H1 (cell line): ENCODE results near the gene C11orf58.

ENCODE experiments used
- CBX8 ChIP-seq: fragments of 300-800, 300-1000 bp; sonication (generic); IDR thresholded peaks from 2 replicates; pipeline ENCODE4 v1.7.1; 2016; ENCODE audit warnings: low read depth, low read length, borderline replicate concordance
- CEBPB ChIP-seq: IDR thresholded peaks from 2 replicates; pipeline ENCODE4 v1.6.1; 2012; ENCODE audit warnings: low read depth, low read length
- CTCF ChIP-seq, 3 experiments: IDR thresholded peaks; 1 replicate in 2 of 3; 2 replicates in 1 of 3; pipeline versions ENCODE4 v1.5.1 to v1.6.1; 2011; ENCODE audit warnings: low read length in 3 of 3, mild to moderate bottlenecking in 3 of 3, inconsistent platforms in 2 of 3, low read depth in 1 of 3, moderate library complexity in 1 of 3; ENCODE audit not compliant: insufficient read depth in 1 of 3; ENCODE audit errors: control extremely low read depth in 1 of 3
- EGR1 ChIP-seq: IDR thresholded peaks from 2 replicates; pipeline ENCODE4 v1.6.1; 2011; ENCODE audit warnings: low read depth, low read length, borderline replicate concordance
- EP300 ChIP-seq, 2 experiments: IDR thresholded peaks; 1 replicate in 1 of 2; 2 replicates in 1 of 2; pipeline ENCODE4 v1.6.1; 2011 to 2012; ENCODE audit warnings: low read depth in 2 of 2, low read length in 2 of 2, mild to moderate bottlenecking in 2 of 2, borderline replicate concordance in 1 of 2, inconsistent platforms in 1 of 2, moderate library complexity in 1 of 2
- KDM1A ChIP-seq: fragments of 200-600, 300-600 bp; sonication (generic); IDR thresholded peaks from 2 replicates; pipeline ENCODE4 v1.7.1; 2016; ENCODE audit warnings: mild to moderate bottlenecking, low read length, borderline replicate concordance
- PHF8 ChIP-seq: fragments of 200-600 bp; sonication (generic); conservative IDR thresholded peaks from 2 replicates; pipeline ENCODE4 v1.7.1; 2012; ENCODE audit warnings: low read depth, mild to moderate bottlenecking, inconsistent platforms, low read length, moderate library complexity
- POLR2A ChIP-seq, 2 experiments: IDR thresholded peaks; 1 replicate in 1 of 2; 2 replicates in 1 of 2; pipeline ENCODE4 v1.6.1; 2011; ENCODE audit warnings: low read depth in 2 of 2, low read length in 2 of 2, mild to moderate bottlenecking in 2 of 2; ENCODE audit errors: control extremely low read depth in 1 of 2
- RBBP5 ChIP-seq: IDR thresholded peaks from 2 replicates; pipeline ENCODE4 v1.7.1; 2012; ENCODE audit warnings: low read depth, mild to moderate bottlenecking, inconsistent platforms, low read length, moderate library complexity, borderline replicate concordance
- SIN3A ChIP-seq, 2 experiments: IDR thresholded peaks in 1 of 2; conservative IDR thresholded peaks in 1 of 2; 2 replicates each; pipeline ENCODE4 v1.6.1; 2011 to 2012; ENCODE audit warnings: low read length in 2 of 2, improper control_type of control experiment in 1 of 2, low read depth in 1 of 2, mild to moderate bottlenecking in 1 of 2
- SP1 ChIP-seq: IDR thresholded peaks from 2 replicates; pipeline ENCODE4 v1.6.1; 2011; ENCODE audit warnings: low read depth, low read length
- SUZ12 ChIP-seq: fragments of 200-600 bp; sonication (generic); IDR thresholded peaks from 2 replicates; pipeline ENCODE4 v1.6.1; 2012; ENCODE audit warnings: mild to moderate bottlenecking, inconsistent platforms, low read length, moderate library complexity, mixed read lengths

GRCh38 chr11:16797776-16798175 lies 59.3 kb downstream of the C11orf58 start:
- TF ChIP-seq SIN3A (conservative IDR thresholded peaks at IDR 0.05 in 1 of 2, IDR thresholded peaks at IDR 0.05 in 1 of 2; ENCODE audit: low read depth in 1 of 2, low read length in 2 of 2) (no peak), PHF8 (no peak), CBX8 (no peak), POLR2A (IDR thresholded peaks at IDR 0.05; ENCODE audit: control extremely low read depth in 1 of 2, low read depth in 2 of 2, low read length in 2 of 2) (no peak), CTCF (IDR thresholded peaks at IDR 0.05; ENCODE audit: control extremely low read depth in 1 of 3, insufficient read depth in 1 of 3, low read depth in 1 of 3, low read length in 3 of 3) (no peak), RBBP5 (no peak), EGR1 (no peak), KDM1A (no peak), SUZ12 (no peak), SP1 (no peak), EP300 (IDR thresholded peaks at IDR 0.05; ENCODE audit: borderline replicate concordance in 1 of 2, low read depth in 2 of 2, low read length in 2 of 2) (no peak), CEBPB (no peak)
